Hematopoietic multipotent progenitor cell (in vitro differentiated cells): ENCODE data around the gene SSX3. TPM values are rescaled to one million over a fixed set of nuclear protein-coding genes. Genes with fewer than 3 reads are reported as not detected.
"Not testable (repeated sequence)": the region's sequence is repeated elsewhere in the genome, so short reads cannot be mapped to it uniquely, and the experiment has no call there.

Source experiments
- DNase-seq, 3 donors: peaks; one replicate each; pipeline ENCODE4 v3.0.0-alpha.2; 2011 to 2015; ENCODE audit warnings: low read depth in 2 of 3, low spot score in 2 of 3
- small RNA-seq: library from RNA; depleted of rRNA; stranded (forward); fragments of <200 nt; gene quantifications from one replicate; pipeline ENCODE3, GENCODE V24; 2012
- total RNA-seq: library from RNA; depleted of rRNA; stranded (reverse); fragments of >200 nt; gene quantifications from one replicate; pipeline ENCODE4 v1.2.3, GENCODE V29; 2012

SSX3 gene
- not detected for total RNA-seq

GRCh38 chrX:48356315-48357094 is at the start of gene SSX3:
Gene SSX3, minus strand, starts transcription at chrX:48356703. Its CDS starts 1,454 bp downstream, at chrX:48355249.
- not testable (repeated sequence) for DNase-seq

DNA sequence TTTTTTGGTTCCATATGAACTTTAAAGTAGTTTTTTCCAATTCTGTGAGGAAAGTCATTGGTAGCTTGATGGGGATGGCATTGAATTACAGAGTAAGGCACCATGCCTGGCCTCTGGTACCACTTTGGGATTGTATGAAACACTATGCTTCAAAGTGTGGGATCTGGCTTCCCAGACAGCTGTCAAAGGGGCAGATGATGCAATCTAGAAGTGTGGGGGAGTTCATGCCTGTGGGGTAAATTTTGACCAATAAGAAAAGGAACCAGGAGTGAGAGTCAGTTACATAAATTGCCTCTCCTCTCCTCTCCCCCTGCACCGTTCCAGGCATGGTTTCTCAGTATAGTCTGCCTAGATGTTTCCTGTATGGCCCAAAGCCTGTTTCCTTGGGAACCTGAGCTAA is 41.3 kb upstream of the SSX3 start:
- not testable (repeated sequence) for DNase-seq

DNA sequence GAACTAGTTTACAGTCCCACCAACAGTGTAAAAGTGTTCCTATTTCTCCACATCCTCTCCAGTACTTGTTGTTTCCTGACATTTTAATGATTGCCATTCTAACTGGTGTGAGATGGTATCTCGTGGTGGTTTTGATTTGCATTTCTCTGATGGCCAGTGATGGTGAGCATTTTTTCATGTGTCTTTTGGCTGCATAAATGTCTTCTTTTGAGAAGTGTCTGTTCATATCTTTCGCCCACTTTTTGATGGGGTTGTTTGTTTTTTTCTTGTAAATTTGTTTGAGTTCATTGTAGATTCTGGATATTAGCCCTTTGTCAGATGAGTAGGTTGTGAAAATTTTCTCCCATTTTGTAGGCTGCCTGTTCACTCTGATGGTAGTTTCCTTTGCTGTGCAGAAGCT is 40.4 kb upstream of the SSX3 start:
- DNase-seq: not testable (repeated sequence)

DNA sequence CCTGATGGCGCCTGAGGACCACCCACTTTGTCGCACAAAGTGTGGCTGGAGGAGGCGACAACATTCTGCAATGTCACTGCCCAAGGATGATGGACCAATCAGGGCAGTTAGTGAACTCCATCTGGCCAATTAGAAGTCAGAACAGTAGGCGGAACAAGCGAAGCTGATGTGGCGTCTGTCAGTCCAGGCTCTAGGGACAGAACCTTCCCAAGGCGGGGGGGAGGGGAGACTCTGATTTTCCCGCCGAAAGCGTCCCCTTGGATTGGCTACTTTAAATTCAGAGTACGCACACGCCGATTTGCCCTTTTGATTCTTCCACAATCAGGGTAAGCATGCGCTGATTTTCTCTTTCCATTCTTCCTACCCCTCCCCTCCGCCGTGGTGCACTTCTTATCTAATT is 26.7 kb upstream of the SSX3 start, which contains the start of gene SSX4:
Gene SSX4, plus strand, starts transcription at position 301 of the 400 bp plus-strand sequence. CDS start 515 bp downstream, outside the sequence.
- not testable (repeated sequence) for DNase-seq

DNA sequence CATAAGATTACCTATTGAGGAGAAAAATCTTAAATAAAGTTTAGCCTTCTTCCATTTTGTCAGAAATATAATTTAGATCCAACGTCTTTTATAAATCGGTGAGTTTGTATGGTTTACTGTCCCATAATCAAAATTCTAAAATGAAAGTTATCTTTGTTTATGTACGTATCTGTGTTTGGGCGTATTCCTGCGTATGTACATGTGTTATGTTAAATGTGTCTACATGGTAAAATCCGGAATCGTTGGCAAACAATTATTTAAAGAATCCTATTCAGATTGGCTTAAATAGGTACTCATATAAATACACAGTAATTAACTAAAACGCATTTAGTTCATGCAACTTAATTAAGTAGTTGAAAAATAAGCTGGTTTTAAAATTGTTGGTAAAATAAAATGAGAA is 13.9 kb upstream of the SSX3 start:
- DNase-seq: not testable (repeated sequence)

DNA sequence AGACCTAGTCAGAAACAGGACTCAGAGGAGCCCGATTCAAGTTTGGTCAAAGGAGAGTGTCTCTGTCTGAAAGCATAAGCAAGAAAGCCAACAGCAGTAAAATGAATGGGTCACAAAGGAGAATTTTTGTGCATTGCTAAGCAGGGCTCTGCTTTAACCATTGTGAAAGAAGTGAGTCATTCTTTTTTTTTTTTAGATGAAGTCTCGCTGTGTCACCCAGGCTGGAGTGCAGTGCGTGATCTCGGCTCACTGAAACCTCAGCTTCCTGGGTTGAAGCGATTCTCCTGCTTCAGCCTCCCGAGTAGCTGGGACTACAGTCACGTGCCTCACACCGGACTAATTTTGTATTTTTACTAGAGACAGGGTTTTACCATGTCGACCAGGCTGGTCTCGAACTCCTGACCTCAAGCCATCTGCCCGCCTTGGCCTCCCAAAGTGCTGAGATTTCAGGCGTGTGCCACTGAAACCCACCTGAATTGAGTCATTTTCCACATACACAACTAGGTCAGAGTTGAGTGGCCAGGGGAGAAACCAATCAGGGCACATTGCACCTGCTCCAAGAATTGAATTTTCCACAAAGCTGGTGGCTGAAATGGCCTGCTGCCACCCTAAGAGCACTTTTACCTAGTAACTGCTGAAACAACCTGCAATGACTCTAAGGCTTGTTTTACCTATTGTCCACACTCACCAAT is 11.4 kb upstream of the SSX3 start:
- DNase-seq: not testable (repeated sequence)

- not testable (repeated sequence) for DNase-seq
Measured at GRCh38 chrX:48359281-48359680, 2.8 kb upstream of the SSX3 start.

DNA sequence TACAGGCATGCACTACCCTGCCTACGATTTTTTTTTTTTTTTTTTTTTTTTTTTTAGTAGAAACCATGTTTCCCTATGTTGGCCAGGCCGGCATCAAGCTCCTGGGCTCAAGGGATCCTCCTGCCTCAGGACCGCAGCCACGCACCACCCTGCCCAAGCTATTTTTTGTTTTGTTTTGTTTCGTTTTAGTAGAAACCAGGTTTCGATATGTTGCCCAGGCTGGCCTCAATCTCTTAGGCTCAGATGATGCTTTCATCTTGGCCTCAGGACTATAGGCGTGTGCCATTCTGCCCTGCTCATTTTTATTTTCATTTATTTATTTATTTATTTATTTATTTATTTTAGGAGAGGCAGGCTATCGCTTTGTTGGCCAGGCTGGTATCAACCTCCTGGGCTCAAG is 1.2 kb upstream of the SSX3 start:
- no peak for DNase-seq

GRCh38 chrX:48346059-48346458 is 10.4 kb downstream of the SSX3 start:
- DNase-seq: not testable (repeated sequence)

- not testable (repeated sequence) for DNase-seq
Measured at GRCh38 chrX:48313996-48314395, 42.5 kb downstream of the SSX3 start.

DNA sequence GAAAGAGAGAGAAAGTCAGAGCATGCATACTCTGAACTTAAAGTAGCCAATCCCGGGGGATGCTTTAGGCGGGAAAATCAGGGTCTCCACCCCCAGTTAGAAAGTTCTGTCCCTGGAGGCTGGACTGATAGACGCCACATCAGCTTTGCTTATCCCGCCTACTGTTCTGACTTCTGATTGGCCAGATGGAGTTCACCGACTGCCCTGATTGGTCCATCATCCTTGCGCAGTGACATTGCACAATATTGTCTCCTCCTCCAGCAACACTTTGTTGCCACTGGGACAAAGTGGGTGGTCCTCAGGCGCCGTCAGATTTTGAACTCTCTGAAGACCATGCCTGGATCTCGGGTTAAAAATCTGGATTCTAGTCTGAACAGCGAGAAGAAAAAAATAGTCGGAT is 50.3 kb downstream of the SSX3 start:
- DNase-seq: no peak

Small RNA genes lying within 50 kb of the gene (small RNA-seq; reads per million reads assigned to genes)
- gene AL606490.7 (not detected), gene AL606490.9 (not detected)

Other genes starting within 250 kb of the SSX3 start
- gene SPACA5B, start 226.1 kb downstream of the SSX3 start, total RNA-seq: not detected
- gene SSX5, start 159.9 kb downstream of the SSX3 start, total RNA-seq: not detected
- not detected for gene SSX1, start 101.3 kb downstream of the SSX3 start, total RNA-seq
- not detected for gene SSX4, start 26.8 kb upstream of the SSX3 start, total RNA-seq
- not detected for gene SSX4B, start 55.3 kb upstream of the SSX3 start, total RNA-seq
- gene SLC38A5, start 113.6 kb upstream of the SSX3 start, total RNA-seq: 76.7 TPM
- gene FTSJ1, start 119.5 kb upstream of the SSX3 start, total RNA-seq: 69.2 TPM
- gene PORCN, start 152.3 kb upstream of the SSX3 start, total RNA-seq: 21.0 TPM
- gene EBP, start 165.1 kb upstream of the SSX3 start, total RNA-seq: 171 TPM
- 19.7 TPM for gene TBC1D25, start 183.0 kb upstream of the SSX3 start, total RNA-seq
- 238 TPM for gene RBM3, start 217.8 kb upstream of the SSX3 start, total RNA-seq
- 235 TPM for gene WDR13, start 240.8 kb upstream of the SSX3 start, total RNA-seq